SIG-M5 treated with dmso at 0.1 percent for 504 hours (cell line): Measurements from ENCODE around the gene IFITM10.
"Not testable (repeated sequence)": the region's sequence is repeated elsewhere in the genome, so short reads cannot be mapped to it uniquely, and the experiment has no call there.

Experiments used
- DNase-seq: peaks from one replicate; lab custom pipeline; 2025; ENCODE audit not compliant: unreplicated experiment; lab: John Stamatoyannopoulos, UW

Gene IFITM10

GRCh38 chr11:1778141-1778911 is 27.9 kb upstream of the IFITM10 start:
- no peak for DNase-seq

- peak; percentile 64 for DNase-seq
These were observed 27.3 kb upstream of the IFITM10 start for GRCh38 chr11:1777737-1778136.

DNA sequence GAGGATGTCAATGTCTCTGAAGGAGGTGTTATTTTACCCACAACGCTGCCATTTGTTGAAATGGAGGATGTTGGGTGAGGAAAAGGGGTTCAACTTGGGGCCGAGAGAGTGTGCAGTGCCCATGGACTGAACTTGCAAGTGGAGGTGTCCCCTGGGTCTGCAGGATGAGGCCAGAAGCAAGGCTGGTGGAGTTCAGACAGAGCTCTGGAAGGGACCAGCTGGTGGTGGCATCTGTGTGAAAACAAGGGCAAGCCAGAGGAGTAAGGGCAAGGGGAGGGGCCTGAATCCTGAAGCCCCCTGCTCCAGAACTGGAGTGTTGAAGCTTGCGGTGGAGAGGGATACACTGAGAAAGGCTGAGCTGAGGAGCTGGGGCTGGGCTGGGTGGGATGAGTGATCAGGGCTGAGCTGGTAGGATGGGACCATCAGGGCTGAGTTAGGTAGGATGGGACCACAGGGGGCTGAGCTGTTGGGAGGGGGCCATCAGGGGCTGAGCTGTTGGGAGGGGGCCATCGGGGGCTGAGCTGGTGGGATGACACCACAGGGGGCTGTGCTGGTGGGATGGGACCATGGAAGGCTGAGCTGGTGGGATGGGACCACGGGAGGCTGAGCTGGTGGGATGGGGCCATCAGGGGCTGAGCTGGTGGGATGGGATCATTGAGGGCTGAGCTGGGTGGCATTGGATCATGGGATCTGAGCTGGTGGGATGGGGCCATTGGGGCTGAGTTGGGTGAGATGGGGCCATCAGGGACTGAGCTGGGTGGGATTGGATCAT is 26.7 kb upstream of the IFITM10 start:
- no peak for DNase-seq

DNA sequence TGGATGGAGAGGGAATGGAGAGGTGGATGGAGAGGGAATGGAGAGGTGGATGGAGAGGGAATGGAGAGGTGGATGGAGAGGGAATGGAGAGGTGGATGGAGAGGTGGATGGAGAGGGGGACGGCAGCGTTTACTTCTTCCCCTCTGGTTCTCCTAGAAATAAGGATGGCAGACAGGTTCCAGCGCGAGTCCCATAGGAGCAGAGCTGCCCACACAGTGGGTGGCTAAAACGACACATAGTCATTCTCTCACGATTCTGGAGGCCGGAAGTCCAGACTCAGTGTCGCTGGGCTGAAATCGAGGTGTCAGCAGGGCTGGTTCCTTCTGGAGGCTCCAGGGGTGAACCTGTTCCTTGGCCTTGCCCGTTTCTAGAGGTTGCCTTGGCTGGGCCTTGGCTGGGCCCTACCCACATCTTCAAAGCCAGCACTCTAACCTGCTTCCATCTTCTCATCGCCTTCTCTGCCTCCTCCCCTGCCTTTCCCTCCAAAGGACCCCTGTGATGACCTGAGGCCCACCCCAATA is 26.0 kb upstream of the IFITM10 start:
- no peak for DNase-seq

- DNase-seq, result no peak
These were observed 24.5 kb upstream of the IFITM10 start for GRCh38 chr11:1774886-1775285.

- no peak for DNase-seq
These were observed 23.7 kb upstream of the IFITM10 start for GRCh38 chr11:1773994-1774550.

DNA sequence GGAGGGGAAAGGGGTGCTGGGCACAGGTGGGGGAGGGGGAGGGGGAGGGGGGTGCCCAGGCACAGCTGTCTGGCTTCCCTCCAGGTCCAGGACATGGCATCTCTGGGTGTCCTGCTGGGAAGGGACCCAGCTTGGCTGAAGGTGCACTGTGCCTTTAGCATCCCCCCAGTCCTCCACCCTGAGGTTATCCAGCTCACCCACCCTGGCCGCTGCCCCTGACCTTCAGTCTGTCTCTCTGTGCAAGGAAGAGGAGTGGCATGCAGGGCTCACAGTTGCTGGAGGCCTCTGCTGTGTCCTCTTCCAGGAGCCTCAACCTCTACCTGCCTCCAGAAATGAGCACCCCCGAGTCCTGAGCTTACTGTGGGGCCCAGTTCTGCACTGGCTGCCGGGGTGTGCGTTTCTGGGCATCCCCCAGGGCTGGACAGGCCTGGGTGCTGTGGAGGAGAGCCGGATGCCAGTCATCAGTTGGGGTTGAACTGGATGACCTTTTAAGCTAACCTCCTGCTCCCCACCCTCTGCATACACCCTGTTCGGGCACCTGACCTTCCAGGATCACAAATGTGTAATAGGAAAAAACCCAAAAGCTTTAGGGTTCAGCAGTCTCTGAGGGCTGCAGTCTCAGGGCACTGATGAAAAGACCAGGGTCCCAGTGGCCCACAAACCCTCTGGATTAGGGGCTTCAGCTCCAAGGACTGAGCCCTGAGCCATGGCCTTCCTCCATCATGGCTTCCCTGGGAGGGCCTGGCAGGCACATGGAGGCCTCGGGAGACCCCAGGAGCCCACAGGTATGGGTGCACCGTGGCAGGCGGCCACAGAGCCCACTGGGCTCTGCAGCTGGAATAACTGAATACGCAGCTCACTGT is 23.0 kb upstream of the IFITM10 start:
- no peak for DNase-seq

- DNase-seq, result peak; percentile 92
These were observed 22.1 kb upstream of the IFITM10 start for GRCh38 chr11:1772270-1773130.

GRCh38 chr11:1771700-1772099 is 21.3 kb upstream of the IFITM10 start:
- DNase-seq, result peak; percentile 74

GRCh38 chr11:1771273-1771672 is 20.9 kb upstream of the IFITM10 start:
- no peak for DNase-seq

GRCh38 chr11:1770528-1770927 is 20.1 kb upstream of the IFITM10 start:
- peak; percentile 70 for DNase-seq

DNA sequence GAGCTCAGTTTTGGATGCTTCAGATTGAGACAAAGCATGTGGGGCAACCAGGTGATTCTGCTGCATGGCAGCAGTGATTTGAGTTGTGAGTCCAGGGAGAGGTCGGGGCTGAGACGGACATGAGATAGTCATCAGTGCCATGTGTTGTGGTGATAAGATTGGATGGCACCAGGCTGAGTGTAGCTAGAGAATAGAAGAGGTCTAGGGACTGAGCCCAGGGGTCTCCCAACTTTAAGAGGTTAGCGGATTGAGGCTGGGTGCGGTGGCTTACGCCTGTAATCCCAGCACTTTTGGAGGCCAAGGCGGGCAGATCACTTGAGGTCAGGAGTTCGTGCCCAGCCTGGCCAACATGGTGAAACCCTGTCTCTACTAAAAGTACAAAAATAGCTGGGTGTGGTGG is 19.7 kb upstream of the IFITM10 start:
- no peak for DNase-seq

DNA sequence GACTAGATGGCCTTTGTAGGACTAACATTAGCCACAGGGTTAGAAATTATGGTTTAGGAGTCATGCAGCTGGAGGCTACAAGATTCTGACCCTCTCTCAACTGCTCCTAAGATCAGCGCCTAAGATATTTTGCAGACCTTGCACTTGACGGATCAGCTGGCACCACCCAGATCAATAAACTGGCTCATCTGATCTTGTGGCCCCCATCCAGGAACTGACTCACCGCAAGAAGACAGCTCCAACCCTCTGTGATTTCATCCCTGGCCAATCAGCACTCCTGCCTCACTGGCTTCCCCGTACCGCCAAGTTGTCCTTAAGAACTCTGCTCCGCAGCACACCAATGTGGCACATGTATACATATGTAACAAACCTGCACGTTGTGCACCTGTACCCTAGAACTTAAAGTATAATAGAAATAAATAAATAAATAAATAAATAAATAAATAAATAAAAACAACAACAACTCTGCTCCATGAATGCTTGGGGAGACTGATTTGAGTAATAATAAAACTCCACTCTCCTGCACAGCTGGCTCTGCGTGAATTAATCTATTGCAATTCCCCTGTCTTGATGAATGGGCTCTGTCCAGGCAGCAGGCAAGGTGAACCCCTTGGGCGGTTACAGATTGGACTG is 19.0 kb upstream of the IFITM10 start:
- not testable (repeated sequence) for DNase-seq

- DNase-seq, result no peak
These were observed 17.7 kb upstream of the IFITM10 start for GRCh38 chr11:1768141-1768469.

DNA sequence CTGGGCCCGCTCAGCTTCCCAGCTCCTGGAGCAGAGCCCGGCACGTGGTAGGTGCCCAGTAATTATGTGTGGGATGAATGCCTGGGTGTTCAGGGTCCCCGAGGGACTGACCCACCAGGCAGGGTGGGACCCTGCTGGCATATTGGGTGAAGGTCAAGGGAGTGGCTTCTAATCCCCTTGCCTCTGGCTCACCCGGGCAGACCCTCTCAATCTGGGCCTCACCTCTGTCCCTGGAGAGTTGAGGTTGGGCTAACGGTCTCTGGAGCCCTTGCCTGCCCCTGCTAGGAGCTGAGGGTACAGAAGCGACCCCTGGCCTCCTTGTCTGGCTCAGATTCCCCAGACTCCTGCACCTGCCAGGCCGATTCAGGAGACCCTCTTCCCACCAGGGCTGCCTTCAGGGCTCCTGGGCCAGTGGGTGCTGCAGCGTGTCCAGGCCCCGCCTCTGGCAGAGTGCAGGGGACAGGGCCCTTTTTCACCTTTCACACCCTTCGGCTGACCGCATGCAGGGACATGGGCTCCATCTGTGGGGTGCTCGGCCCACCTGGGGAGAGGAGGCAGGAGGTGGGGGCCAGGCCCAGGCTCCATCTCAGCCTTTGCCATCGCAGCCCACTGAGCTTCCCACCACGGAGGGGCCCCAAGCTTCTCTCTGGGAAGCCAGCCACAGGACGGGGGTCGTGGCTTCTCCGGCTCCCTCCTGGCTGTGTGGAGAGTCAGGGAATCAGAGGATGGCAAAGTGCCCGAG is 17.2 kb upstream of the IFITM10 start:
- no peak for DNase-seq

GRCh38 chr11:1766719-1767398 is 16.5 kb upstream of the IFITM10 start:
- DNase-seq, result no peak

GRCh38 chr11:1765871-1766718 is 15.7 kb upstream of the IFITM10 start:
- DNase-seq, result no peak
